Bronchial epithelial cell (primary cell): ENCODE data around the gene TERT. TPM values are rescaled to one million over a fixed set of nuclear protein-coding genes. Genes with fewer than 3 reads are reported as not detected.

Experiments
- DNase-seq: peaks from one replicate; pipeline ENCODE4 v3.0.0-alpha.2; 2010; ENCODE audit warnings: low read depth
- FAIRE-seq: peaks from 2 replicates; lab custom pipeline; 2011; peaks lifted over from hg19 to GRCh38; lab: Jason Lieb, UNC
- H3K27me3 ChIP-seq: 2 replicates; pipeline ENCODE4 v1.5.1; 2011; ENCODE audit warnings: low read length; ENCODE audit not compliant: control insufficient read depth, insufficient read depth
- H3K36me3 ChIP-seq: 2 replicates; pipeline ENCODE4 v1.5.1; 2011; ENCODE audit warnings: low read length; ENCODE audit not compliant: control insufficient read depth, insufficient read depth
- H3K4me3 ChIP-seq: 2 replicates; pipeline ENCODE4 v1.5.1; 2011; ENCODE audit warnings: mild to moderate bottlenecking, low read depth, low read length, control low read depth
- total RNA-seq: library from RNA; depleted of rRNA; stranded (reverse); fragments of >200 nt; gene quantifications from 2 replicates; pipeline ENCODE4 v1.2.1, GENCODE V29; 2014
- TF ChIP-seq, protein P1 (sequence below): IDR thresholded peaks from 2 replicates; pipeline ENCODE4 v1.5.1; 2011; ENCODE audit warnings: mild to moderate bottlenecking, moderate library complexity, low read length, control low read depth, inconsistent platforms; ENCODE audit not compliant: insufficient read depth, severe bottlenecking

TERT gene
- total RNA-seq, 1 donor from 2014 or later, result not detected

DNA sequence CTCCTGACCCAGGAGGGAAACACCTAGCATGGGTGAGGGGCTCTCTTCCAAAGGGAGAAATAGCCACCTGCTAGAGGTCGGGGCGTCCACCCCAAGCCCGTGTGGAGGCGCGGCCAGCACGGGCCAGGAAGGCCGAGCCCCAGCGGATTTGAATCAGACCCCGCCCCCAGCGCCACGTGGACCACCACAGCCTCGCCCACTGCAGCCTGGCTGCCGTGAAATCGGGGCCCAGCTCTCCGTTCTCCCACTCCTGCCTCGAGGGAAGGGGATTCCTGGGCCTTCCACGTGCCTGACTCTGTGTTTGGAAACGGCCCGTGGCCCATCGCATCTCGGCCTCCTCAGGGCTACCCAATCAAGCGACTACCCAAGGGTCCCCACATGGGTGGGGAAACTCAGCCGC is 38.1 kb downstream of the TERT start:
- TF ChIP-seq, protein P1, sequence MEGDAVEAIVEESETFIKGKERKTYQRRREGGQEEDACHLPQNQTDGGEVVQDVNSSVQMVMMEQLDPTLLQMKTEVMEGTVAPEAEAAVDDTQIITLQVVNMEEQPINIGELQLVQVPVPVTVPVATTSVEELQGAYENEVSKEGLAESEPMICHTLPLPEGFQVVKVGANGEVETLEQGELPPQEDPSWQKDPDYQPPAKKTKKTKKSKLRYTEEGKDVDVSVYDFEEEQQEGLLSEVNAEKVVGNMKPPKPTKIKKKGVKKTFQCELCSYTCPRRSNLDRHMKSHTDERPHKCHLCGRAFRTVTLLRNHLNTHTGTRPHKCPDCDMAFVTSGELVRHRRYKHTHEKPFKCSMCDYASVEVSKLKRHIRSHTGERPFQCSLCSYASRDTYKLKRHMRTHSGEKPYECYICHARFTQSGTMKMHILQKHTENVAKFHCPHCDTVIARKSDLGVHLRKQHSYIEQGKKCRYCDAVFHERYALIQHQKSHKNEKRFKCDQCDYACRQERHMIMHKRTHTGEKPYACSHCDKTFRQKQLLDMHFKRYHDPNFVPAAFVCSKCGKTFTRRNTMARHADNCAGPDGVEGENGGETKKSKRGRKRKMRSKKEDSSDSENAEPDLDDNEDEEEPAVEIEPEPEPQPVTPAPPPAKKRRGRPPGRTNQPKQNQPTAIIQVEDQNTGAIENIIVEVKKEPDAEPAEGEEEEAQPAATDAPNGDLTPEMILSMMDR, result no peak
- Histone ChIP-seq H3K4me3 (no peak overlapping the region), H3K36me3 (no peaks in the 10 kb centered on the region), H3K27me3 (no peaks in the 10 kb centered on the region)
- FAIRE-seq (no peak), DNase-seq (no peak)

DNA sequence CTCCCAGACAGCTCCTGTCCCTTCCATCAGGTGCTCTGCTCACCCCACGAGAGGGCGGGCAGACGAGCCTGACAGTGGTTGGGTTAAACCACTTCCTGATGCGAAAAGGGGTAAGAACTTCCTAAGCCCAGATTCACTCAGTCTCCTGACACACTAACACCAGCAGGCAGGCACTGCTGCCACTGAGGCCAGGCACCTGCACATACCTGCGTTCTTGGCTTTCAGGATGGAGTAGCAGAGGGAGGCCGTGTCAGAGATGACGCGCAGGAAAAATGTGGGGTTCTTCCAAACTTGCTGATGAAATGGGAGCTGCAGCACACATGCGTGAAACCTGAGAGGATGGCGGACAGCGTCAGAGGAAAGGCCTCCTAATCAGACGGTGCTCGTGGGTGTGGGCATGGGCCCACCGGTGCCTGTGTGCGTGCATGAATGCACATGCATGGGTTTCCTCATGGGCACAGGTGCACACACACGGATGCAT is 39.7 kb downstream of the TERT start:
- H3K4me3 ChIP-seq, result no peak overlapping the region
- no peaks in the 10 kb centered on the region for H3K27me3 ChIP-seq
- DNase-seq, result no peak
- TF ChIP-seq, protein P1, result no peak
- H3K36me3 ChIP-seq, result no peaks in the 10 kb centered on the region
- no peak for FAIRE-seq

DNA sequence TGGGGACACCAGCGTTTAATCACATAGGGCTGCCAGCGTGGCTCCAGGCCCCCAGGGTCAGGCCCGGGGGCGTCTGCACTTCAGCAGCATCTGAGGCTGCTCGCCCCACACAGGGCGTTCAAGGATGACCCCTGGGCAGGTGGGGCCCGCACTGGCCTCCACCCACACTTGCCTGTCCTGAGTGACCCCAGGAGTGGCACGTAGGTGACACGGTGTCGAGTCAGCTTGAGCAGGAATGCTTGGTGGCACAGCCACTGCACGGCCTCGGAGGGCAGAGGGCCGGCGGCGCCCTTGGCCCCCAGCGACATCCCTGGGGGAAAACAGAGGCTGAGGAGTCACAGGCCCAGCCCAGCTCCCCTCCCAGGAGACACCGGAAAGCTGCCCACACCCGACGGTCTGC is 40.7 kb downstream of the TERT start:
- TF ChIP-seq, protein P1, result no peak

DNA sequence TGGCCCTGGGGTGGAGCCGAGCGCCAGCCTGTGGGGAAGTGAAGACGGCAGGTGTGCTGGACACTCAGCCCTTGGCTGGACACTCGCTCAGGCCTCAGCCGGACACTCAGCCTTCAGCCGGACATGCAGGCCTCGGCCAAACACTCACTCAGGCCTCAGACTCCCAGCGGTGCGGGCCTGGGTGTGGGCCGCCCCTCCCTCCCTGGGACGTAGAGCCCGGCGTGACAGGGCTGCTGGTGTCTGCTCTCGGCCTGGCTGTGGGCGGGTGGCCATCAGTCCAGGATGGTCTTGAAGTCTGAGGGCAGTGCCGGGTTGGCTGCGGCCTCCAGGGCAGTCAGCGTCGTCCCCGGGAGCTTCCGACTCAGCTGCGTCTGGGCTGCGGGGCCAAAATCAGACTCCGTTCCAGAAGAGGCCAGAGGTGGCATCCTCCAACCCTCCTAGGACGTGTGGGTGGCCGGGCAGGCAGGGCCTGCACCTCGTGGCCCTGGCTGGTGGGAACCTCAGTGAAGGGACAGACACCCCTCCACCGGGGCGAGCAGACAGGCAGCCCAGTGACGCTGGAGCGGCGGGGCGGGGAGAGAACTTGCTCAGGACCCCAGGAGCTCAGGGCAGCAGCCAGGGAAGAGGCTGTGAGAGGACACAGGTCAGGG is 41.3 kb downstream of the TERT start:
- TF ChIP-seq, protein P1, result no peak
- no peak for DNase-seq
- H3K36me3 ChIP-seq, result no peaks in the 10 kb centered on the region
- no peaks in the 10 kb centered on the region for H3K27me3 ChIP-seq
- FAIRE-seq, result no peak
- no peak overlapping the region for H3K4me3 ChIP-seq

More for the DNA sequence above, 40.7 kb downstream of the TERT start:
- DNase-seq (no peak), FAIRE-seq (no peak)
- Histone ChIP-seq H3K27me3 (no peaks in the 10 kb centered on the region), H3K36me3 (no peaks in the 10 kb centered on the region), H3K4me3 (no peak overlapping the region)

DNA sequence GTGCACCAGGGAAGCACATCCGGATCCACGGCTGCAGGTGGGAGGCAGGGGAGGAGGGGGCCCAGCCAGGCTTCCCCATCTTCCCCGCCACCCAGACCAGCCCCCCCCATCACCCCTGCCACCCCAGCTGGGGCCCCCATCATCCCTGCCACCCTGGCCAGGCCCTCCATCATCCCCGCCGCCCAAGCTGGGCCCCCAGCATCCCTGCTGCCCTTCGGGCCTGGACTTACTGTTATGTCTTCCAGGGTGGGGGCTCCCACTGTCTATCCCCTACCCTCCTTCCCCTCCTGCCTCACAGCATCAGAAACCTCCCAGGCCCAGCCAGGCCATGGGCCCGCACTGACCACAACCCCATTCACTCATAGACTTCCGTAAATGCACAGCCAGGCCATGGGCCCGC is 42.2 kb downstream of the TERT start:
- TF ChIP-seq, protein P1, result no peak
- DNase-seq, result no peak
- H3K4me3 ChIP-seq, result no peak overlapping the region
- FAIRE-seq, result no peak
- H3K27me3 ChIP-seq, result no peaks in the 10 kb centered on the region
- no peaks in the 10 kb centered on the region for H3K36me3 ChIP-seq
